ENCODE results near the gene AP2A2. TPM values are rescaled to one million over a fixed set of nuclear protein-coding genes. Genes with fewer than 3 reads are reported as not detected.

Gene AP2A2
- 43.8 TPM for polyA plus RNA-seq (ENCODE audit: insufficient read length)

- peak; percentile 65 for DNase-seq (ENCODE audit: low read depth)
These were observed at the start of gene AP2A2 for GRCh38 chr11:925496-926301. Gene AP2A2, plus strand, starts transcription at chr11:925870. Its CDS starts 152 bp downstream, at chr11:926022.

- no peak for DNase-seq (ENCODE audit: low read depth)
These were observed 49.1 kb upstream of the AP2A2 start for GRCh38 chr11:876545-876944.

- DNase-seq (ENCODE audit: low read depth): no peak
These were observed 48.1 kb upstream of the AP2A2 start for GRCh38 chr11:877565-877964.

GRCh38 chr11:880447-880846, 45.2 kb upstream of the AP2A2 start:
- no peak for DNase-seq (ENCODE audit: low read depth)

- DNase-seq (ENCODE audit: low read depth): no peak
These were observed 43.1 kb upstream of the AP2A2 start for GRCh38 chr11:882596-882995.

- no peak for DNase-seq (ENCODE audit: low read depth)
These were observed 42.1 kb upstream of the AP2A2 start for GRCh38 chr11:883527-883926.

GRCh38 chr11:884578-885070, 41.0 kb upstream of the AP2A2 start:
- DNase-seq (ENCODE audit: low read depth): no peak

GRCh38 chr11:886568-886967, 39.1 kb upstream of the AP2A2 start:
- DNase-seq (ENCODE audit: low read depth): no peak

GRCh38 chr11:887589-887988, 38.1 kb upstream of the AP2A2 start:
- DNase-seq (ENCODE audit: low read depth): no peak

GRCh38 chr11:888310-889212, 37.1 kb upstream of the AP2A2 start:
- no peak for DNase-seq (ENCODE audit: low read depth)

- DNase-seq (ENCODE audit: low read depth): no peak
These were observed 36.4 kb upstream of the AP2A2 start for GRCh38 chr11:889257-889656.

GRCh38 chr11:889687-890475, 35.8 kb upstream of the AP2A2 start:
- DNase-seq (ENCODE audit: low read depth): no peak

GRCh38 chr11:890794-891540, 34.7 kb upstream of the AP2A2 start:
- DNase-seq (ENCODE audit: low read depth): no peak

GRCh38 chr11:893008-893654, 32.5 kb upstream of the AP2A2 start:
- no peak for DNase-seq (ENCODE audit: low read depth)

GRCh38 chr11:894575-895201, 31.0 kb upstream of the AP2A2 start:
- DNase-seq (ENCODE audit: low read depth): no peak

- DNase-seq (ENCODE audit: low read depth): no peak
These were observed 30.1 kb upstream of the AP2A2 start for GRCh38 chr11:895331-896110.

GRCh38 chr11:897253-898142, 28.2 kb upstream of the AP2A2 start:
- DNase-seq (ENCODE audit: low read depth): no peak

- DNase-seq (ENCODE audit: low read depth): no peak
These were observed 27.5 kb upstream of the AP2A2 start for GRCh38 chr11:898143-898511.
